ENCODE results near the gene RNF213.

GRCh38 chr17:80339118-80339517 is 78.5 kb downstream of the RNF213 start:
- TF ChIP-seq EZH2phosphoT487 (IDR thresholded peaks at IDR 0.05; ENCODE audit: borderline replicate concordance) = no peak
- TF ChIP-seq CTCF (conservative IDR thresholded peaks at IDR 0.05; ENCODE audit: low read length) = no peak
